ENCODE data around the gene UNC13D.

DNA sequence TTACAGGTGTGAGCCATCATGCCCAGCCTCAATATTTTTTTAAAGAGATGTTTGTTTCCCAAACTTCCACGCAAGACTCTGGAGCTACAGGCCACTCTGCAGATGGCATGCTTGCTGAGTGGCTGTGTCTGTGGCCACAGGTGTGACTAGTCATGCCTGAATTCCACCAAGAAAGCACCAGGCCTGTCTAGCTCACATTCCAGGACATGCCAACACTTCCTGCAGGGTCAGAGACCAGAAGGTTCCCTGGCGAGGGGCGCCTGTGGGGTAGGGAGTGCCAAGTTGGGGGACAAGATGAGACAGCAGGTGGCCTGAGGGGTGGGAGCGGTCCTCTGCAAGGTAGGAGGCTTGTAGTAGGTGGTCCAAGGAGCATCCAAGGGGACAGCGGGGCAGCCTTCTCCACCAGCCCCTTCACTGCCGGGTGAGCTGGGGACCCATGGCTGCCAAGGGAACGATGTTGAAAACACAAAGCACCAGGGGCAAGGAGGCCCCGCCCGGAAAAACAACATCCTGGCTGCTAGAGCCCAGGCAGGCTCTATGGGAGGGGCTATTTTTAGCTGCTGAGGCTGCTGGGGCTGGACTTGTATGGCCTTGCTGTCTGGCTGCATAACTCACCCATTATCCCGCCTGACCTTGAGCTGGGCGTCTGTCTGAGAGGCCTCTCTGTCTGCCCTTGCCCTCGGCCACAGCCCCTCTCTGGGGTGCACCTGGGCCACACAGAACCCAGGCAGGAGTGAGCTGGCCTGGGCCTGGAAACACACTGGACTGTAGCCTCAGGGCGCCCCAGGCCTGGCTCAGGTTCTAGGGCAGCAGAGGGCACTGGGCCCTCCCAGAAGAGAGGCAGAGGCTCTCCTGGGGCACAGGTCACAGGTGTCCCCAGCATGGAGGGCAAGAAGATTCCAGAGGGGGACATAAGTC, 28.5 kb upstream of the UNC13D start:
- TF ChIP-seq, protein P1, sequence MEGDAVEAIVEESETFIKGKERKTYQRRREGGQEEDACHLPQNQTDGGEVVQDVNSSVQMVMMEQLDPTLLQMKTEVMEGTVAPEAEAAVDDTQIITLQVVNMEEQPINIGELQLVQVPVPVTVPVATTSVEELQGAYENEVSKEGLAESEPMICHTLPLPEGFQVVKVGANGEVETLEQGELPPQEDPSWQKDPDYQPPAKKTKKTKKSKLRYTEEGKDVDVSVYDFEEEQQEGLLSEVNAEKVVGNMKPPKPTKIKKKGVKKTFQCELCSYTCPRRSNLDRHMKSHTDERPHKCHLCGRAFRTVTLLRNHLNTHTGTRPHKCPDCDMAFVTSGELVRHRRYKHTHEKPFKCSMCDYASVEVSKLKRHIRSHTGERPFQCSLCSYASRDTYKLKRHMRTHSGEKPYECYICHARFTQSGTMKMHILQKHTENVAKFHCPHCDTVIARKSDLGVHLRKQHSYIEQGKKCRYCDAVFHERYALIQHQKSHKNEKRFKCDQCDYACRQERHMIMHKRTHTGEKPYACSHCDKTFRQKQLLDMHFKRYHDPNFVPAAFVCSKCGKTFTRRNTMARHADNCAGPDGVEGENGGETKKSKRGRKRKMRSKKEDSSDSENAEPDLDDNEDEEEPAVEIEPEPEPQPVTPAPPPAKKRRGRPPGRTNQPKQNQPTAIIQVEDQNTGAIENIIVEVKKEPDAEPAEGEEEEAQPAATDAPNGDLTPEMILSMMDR (IDR thresholded peaks at IDR 0.05; ENCODE audit: insufficient read depth, low read length, poor library complexity, severe bottlenecking): no peak
- no peak for TF ChIP-seq EZH2phosphoT487 (conservative IDR thresholded peaks at IDR 0.05; ENCODE audit: low read length)
